Loucy (cell line): ENCODE results near the gene CXCR5.

Experiments used
- CTCF ChIP-seq: fragments of 200-600 bp; sonication (generic); conservative IDR thresholded peaks from 2 replicates; pipeline ENCODE4 v1.5.1; 2014; ENCODE audit warnings: mild to moderate bottlenecking, antibody characterized with exemption, low read length
- EZH2phosphoT487 ChIP-seq: fragments of 200-600 bp; IDR thresholded peaks from 2 replicates; pipeline ENCODE4 v1.6.1; 2018; ENCODE audit warnings: antibody characterized with exemption, mild to moderate bottlenecking, moderate library complexity, borderline replicate concordance

GRCh38 chr11:118841469-118842242, 42.0 kb upstream of the CXCR5 start:
- TF ChIP-seq CTCF = no peak
- TF ChIP-seq EZH2phosphoT487 = no peak
